ENCODE results near the gene AKT3. TPM values are rescaled to one million over a fixed set of nuclear protein-coding genes. Genes with fewer than 3 reads are reported as not detected.

The AKT3 gene
- polyA plus RNA-seq, 1 donor (not counting 4 experiments of a cell fraction or from before 2014, with no cell fraction given): 2.9 TPM

DNA sequence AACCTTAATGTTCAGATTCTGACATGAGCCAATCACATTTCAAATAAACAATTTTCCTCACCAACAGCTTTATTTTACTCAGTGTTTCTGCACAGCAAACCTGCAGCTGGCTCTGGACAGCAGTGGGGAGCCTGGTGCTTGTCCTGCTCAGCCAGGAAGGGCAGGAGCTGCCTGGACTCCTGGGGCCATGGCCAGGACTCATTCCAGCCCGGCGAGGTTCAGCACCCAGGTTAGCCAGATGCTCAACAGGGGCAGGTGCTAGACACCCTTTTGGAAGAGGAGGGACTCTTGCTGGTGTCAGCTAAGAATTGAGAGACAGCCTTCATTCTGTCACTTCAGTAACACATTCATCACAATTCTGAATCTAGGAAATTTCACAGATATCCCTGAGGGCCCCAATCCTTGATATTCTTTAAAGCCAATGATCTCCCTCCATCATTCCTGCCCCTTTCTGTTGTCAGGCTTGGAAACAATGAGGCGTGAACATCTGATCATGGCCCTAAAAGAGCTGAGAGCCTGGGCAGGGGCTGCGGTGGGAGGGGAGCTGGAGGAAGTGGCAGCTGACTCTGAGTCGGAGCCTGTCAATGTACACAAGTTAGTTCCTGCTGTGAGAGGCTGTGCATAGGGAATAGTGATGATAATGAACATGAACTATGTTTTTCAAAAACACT, 342.9 kb downstream of the AKT3 start:
- H3K79me2 ChIP-seq (ENCODE audit: control insufficient read depth, insufficient read depth, low read length): no peaks in the 10 kb centered on the region
- H2AFZ ChIP-seq (ENCODE audit: control insufficient read depth, low read length): no peak overlapping the region
- H3K27me3 ChIP-seq (ENCODE audit: control insufficient read depth, extremely low read depth, insufficient read depth, low read length): no peaks in the 10 kb centered on the region
- dilution Hi-C loops (cut with MboI; ENCODE audit: extremely low pct_ligation_motif_present, low sequenced_read_pairs): no loop called here
- H4K20me1 ChIP-seq (ENCODE audit: control insufficient read depth, extremely low read depth, insufficient read depth, low read length): no peaks in the 10 kb centered on the region
- no peak overlapping the region for H3K9ac ChIP-seq (ENCODE audit: control insufficient read depth, extremely low read depth, insufficient read depth, low read length)
- FAIRE-seq (no peak), DNase-seq (ENCODE audit: low read depth, low spot score) (no peak)
- no peaks in the 10 kb centered on the region for H3K9me1 ChIP-seq (ENCODE audit: control insufficient read depth, extremely low read depth, insufficient read depth, low read length)
- no peak overlapping the region for H3K4me2 ChIP-seq (ENCODE audit: control insufficient read depth, extremely low read depth, insufficient read depth, low read depth, low read length)
- H3K27ac ChIP-seq (ENCODE audit: control insufficient read depth, insufficient read depth, low read length): no peak overlapping the region
- H3K4me3 ChIP-seq (ENCODE audit: control insufficient read depth in 2 of 3, extremely low read depth in 1 of 3, insufficient read depth in 2 of 3, low read depth in 1 of 3, low read length in 3 of 3): no peak overlapping the region
- H3K36me3 ChIP-seq (ENCODE audit: control insufficient read depth in 2 of 2, extremely low read depth in 1 of 2, insufficient read depth in 2 of 2, low read length in 2 of 2): no peaks in the 10 kb centered on the region
- TF ChIP-seq, protein P1, sequence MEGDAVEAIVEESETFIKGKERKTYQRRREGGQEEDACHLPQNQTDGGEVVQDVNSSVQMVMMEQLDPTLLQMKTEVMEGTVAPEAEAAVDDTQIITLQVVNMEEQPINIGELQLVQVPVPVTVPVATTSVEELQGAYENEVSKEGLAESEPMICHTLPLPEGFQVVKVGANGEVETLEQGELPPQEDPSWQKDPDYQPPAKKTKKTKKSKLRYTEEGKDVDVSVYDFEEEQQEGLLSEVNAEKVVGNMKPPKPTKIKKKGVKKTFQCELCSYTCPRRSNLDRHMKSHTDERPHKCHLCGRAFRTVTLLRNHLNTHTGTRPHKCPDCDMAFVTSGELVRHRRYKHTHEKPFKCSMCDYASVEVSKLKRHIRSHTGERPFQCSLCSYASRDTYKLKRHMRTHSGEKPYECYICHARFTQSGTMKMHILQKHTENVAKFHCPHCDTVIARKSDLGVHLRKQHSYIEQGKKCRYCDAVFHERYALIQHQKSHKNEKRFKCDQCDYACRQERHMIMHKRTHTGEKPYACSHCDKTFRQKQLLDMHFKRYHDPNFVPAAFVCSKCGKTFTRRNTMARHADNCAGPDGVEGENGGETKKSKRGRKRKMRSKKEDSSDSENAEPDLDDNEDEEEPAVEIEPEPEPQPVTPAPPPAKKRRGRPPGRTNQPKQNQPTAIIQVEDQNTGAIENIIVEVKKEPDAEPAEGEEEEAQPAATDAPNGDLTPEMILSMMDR (optimal IDR thresholded peaks at IDR 0.05 in 1 of 3, IDR thresholded peaks at IDR 0.05 in 1 of 3, conservative IDR thresholded peaks at IDR 0.05 in 1 of 3; ENCODE audit: extremely low read depth in 1 of 3, insufficient read depth in 2 of 3, low read length in 3 of 3): no peak
- no peak for TF ChIP-seq EZH2 (IDR thresholded peaks at IDR 0.05; ENCODE audit: low read length)
- H3K4me1 ChIP-seq (ENCODE audit: control insufficient read depth, extremely low read depth, insufficient read depth, low read length): no peaks in the 10 kb centered on the region
- no peaks in the 10 kb centered on the region for H3K9me3 ChIP-seq (ENCODE audit: control insufficient read depth, low read depth, low read length)

DNA sequence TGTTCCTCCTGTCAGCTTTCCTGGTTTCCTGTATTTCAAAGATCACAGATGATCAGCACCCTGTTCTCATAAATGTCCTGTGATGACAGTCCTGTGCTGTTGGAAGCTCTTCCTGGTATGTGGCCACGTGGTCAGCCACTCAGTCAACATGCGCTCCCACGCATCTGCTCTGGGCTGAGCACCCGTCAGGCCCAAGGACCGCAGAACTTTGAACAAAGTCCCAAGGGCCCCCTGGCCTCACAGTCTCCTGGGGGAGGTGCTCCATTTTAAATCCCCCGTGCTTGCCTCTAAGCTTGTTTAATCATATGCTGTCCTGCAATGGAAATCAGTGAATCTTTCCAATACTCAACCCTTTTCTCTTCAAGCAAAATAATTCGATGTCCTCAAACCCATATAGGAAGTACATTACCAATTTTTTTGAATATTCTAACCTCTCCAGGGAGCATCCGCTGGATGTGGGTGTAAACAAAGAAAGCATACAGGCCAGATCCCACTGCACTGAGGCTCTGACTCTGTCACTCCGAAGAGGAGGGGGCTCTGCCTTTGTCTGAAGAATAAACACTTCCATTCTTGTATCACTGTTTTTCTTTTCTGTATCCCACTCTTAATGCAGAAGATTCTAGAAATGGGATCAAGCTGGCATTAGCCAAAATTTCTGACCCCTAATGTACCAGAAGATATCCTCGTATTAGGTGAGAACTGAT, 343.9 kb downstream of the AKT3 start:
- Histone ChIP-seq H3K36me3 (ENCODE audit: control insufficient read depth in 2 of 2, extremely low read depth in 1 of 2, insufficient read depth in 2 of 2, low read length in 2 of 2) (no peaks in the 10 kb centered on the region), H3K27me3 (ENCODE audit: control insufficient read depth, extremely low read depth, insufficient read depth, low read length) (no peaks in the 10 kb centered on the region), H3K4me1 (ENCODE audit: control insufficient read depth, extremely low read depth, insufficient read depth, low read length) (peaks cover 3% of the 10 kb centered on the region), H3K4me2 (ENCODE audit: control insufficient read depth, extremely low read depth, insufficient read depth, low read depth, low read length) (no peak overlapping the region), H3K9me3 (ENCODE audit: control insufficient read depth, low read depth, low read length) (no peaks in the 10 kb centered on the region), H2AFZ (ENCODE audit: control insufficient read depth, low read length) (no peak overlapping the region), H4K20me1 (ENCODE audit: control insufficient read depth, extremely low read depth, insufficient read depth, low read length) (no peaks in the 10 kb centered on the region), H3K9me1 (ENCODE audit: control insufficient read depth, extremely low read depth, insufficient read depth, low read length) (no peaks in the 10 kb centered on the region), H3K9ac (ENCODE audit: control insufficient read depth, extremely low read depth, insufficient read depth, low read length) (no peak overlapping the region), H3K27ac (ENCODE audit: control insufficient read depth, insufficient read depth, low read length) (no peak overlapping the region), H3K79me2 (ENCODE audit: control insufficient read depth, insufficient read depth, low read length) (no peaks in the 10 kb centered on the region), H3K4me3 (ENCODE audit: control insufficient read depth in 2 of 3, extremely low read depth in 1 of 3, insufficient read depth in 2 of 3, low read depth in 1 of 3, low read length in 3 of 3) (no peak overlapping the region)
- DNase-seq (ENCODE audit: low read depth, low spot score) (no peak), FAIRE-seq (no peak)
- TF ChIP-seq EZH2 (IDR thresholded peaks at IDR 0.05; ENCODE audit: low read length): no peak
- TF ChIP-seq, protein P1 (optimal IDR thresholded peaks at IDR 0.05 in 1 of 3, IDR thresholded peaks at IDR 0.05 in 1 of 3, conservative IDR thresholded peaks at IDR 0.05 in 1 of 3; ENCODE audit: extremely low read depth in 1 of 3, insufficient read depth in 2 of 3, low read length in 3 of 3): no peak
- dilution Hi-C loops (cut with MboI; ENCODE audit: extremely low pct_ligation_motif_present, low sequenced_read_pairs): no loop called here
